GM19468 (cell line): ENCODE data around the gene FAM124A.

Experiments
- ATAC-seq: cut with Tn5 transposase; IDR thresholded peaks from one replicate; pipeline ENCODE4 v1.9.1; 2021; ENCODE audit warnings: mild to moderate bottlenecking, moderate library complexity, moderate number of reproducible peaks; ENCODE audit not compliant: unreplicated experiment; ENCODE audit errors: extremely low read depth

Gene FAM124A, protein sequence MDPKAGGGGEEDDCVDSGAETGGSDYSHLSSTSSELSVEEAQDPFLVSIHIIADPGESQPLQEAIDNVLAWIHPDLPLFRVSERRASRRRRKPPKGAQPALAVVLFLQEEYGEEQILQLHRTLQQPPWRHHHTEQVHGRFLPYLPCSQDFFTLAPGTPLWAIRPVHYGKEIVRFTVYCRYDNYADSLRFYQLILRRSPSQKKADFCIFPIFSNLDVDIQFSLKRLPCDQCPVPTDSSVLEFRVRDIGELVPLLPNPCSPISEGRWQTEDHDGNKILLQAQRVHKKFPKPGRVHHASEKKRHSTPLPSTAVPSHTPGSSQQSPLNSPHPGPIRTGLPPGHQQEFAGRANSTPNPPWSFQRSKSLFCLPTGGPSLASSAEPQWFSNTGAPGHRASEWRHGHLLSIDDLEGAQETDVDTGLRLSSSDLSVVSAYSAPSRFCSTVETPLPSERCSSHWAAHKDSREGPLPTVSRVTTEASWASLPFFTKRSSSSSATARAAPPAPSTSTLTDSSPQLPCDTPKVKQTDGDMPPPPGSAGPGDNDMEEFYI

DNA sequence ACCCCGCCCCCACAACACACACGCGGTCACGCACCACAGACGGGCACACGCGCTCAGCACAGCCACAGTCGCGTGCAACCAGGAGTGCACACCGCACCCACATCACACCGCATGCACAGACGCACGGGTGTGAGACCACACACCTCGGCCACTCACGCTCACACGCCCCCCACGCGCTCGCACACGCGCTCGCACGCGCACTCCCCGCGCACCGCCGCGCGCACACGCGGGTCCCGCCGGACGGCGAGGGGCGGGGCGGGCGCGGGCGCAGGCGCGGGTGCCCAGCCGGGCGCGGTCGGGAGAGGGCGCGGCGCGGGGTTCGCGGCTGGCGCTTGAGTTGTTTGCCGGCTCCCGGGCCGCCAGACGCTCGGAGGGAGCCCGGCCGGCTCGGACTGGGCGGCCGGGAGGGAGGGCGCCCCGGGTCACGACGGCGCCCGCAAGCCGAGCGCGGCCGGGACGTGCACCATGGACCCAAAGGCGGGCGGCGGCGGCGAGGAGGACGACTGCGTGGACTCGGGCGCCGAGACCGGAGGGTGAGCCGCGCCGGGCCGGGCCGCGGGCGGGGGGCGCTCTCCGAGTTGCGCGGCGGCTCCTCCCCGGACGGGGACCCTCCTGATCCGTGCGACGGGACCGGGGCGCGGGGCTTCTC is at the start of gene FAM124A:
FAM124A (plus strand) TSS at position 362 of the 649 bp plus-strand sequence; CDS start at position 466, 104 bp downstream.
- ATAC-seq, result no peak

DNA sequence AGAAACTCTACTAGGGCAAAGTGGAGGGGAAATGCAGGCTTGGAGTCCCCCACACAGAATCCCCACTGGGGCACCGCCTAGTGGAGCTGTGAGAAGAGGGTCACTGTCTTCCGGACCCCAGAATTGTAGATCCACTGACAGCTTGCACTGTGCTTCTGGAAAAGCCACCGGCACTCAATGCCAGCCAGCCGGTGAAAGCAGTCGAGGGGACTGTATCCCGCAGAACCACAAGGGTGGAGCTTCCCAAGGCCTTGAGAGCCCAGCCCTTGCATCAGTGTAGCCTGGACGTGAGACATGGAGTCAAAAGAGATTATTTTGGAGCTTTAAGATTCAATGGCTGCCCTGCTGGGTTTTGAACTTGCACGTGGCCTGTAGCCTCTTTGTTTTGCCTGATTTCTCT is 47.2 kb upstream of the FAM124A start:
- ATAC-seq, result no peak

DNA sequence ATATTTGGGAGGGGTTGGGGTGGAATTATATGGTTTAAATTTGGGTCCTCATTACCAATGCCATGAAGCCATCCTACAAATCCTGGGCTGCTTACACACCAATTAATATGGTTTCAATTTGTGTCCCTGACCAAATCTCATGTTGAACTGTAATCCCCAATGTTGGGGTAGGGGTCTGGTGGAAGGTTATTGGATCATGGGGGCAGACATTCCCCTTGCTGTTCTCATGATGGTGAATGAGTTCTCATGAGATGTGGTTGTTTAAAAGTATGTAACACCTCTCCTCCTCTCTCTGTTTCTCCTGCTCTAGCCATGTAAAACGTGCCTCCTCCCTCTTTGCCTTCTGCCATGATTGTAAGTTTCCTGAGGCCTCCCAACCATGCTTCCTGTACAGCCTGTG is 46.6 kb upstream of the FAM124A start:
- no peak for ATAC-seq

DNA sequence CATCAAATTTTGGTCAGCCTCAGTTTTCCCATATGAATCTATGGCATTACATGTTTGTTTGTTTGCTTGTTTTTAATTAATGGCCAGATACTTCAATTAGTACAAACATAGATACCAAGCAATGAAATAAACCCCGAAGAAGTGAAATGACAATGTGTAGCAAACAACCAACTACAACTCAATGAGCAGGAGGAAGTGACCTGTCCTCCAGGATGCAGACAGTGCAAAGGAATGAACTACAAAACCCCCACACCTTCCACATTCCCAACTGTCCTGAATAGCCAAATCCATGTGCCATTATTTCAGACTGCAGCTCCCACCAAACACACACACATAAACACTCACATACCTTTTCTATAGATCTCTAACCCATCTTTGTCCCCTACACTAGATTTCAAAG is 45.0 kb upstream of the FAM124A start:
- no peak for ATAC-seq

DNA sequence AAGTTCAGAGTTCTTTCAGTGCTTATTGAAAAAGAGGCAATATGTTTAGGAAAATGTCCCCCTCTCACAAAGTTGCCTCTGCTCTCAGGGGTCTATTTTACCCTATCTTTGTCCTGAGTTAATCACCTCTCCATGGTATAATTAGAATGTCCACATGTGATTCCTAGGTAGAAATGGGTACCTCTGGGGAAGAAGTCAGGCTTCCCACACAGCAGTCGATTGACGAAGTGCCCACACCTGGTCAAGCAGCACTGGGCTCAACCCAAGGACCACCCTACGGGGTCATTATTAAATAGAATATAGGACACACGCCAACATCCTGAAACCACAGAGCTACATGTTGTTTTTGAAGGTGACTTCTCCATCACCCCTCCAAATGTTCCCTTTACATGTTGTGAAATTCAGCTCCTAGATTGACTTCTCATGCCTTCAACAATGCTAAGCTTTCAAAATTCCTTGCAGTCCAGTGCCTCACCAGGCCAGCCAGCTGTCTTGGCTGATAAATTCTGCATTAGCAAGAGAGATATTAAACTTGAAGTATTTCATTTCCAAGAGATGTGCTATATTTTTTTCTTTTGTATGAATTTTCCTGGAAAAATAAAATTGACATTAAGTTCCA is 43.6 kb upstream of the FAM124A start:
- no peak for ATAC-seq

DNA sequence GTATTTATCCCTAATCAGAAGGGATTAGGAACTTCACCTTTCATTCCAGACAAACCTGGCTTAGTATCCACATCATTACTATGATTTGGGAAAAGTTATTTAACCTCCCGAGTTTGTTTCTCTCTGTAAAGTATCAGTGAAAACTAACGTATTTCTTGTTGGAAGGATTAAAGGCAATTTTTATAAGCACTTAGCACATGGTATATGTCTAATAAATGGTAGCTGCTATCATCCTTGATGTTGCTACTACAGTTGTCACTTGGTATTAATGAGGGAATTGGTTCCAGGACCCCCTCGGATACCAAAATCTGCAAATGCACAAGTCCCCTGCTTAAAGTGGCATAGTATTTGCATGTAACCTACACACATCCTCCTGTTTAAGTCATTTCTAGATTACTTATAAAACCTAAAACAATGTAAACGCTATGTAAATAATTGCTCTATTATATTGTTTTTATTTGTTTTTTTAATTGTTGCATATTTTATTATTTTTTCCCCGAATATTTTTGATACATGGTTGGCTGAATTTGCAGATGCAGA is 42.7 kb upstream of the FAM124A start:
- no peak for ATAC-seq

DNA sequence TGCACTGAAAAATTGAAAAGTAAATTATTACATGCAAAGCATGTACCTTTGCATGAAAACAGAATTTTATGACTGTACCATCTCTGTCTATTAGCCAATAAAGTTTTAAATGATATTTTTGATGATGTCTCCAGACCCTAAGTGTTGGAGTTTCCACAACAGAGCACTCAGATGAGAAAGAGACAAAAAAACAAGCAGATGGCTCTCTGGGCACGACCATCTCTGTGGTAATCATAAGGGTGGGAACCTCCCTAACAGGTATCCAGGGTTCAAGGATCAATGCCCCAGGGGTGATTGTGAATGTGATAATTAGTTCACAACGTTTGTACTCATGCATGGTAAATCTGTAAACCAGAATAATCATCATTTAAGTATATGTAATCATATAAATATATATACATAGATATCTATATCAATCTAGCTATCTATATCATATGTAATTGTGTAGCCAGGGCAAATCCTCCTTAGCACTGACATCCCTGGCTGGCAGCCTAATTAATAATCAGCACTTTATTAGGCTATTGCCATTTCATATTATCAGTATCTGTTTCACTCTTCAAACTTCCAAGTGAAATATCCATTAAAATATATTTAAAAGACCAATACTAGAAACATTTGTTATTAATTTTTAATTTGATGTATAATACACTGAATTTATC is 41.2 kb upstream of the FAM124A start:
- no peak for ATAC-seq

DNA sequence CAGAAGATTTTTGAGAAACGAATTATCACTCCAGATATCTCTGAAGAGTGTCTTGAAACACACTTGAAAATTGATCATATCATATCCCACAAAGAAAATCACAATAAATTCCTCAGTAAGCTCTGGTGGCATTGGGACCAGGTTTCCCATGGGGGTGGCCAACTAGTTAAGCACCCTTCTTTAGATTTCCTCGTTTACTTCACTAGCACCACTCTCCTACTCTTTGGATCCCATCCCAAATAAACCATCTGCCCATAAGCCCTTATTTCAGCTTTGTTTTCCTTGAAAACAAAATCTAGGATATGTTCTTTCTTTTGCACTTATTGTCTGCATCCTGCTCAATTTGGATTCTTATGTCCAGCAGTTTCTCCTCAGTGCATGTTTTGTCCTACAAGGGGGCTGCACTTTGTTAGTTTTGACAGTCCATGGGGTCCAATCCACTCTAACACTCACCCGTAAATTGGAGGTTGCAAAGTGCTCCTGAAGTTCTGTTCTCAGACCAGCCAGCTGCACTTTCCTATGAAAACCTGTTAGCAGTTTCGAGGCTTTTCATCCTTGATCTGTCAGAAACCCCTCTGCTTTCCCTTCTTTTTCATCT is 40.3 kb upstream of the FAM124A start:
- ATAC-seq, result no peak

DNA sequence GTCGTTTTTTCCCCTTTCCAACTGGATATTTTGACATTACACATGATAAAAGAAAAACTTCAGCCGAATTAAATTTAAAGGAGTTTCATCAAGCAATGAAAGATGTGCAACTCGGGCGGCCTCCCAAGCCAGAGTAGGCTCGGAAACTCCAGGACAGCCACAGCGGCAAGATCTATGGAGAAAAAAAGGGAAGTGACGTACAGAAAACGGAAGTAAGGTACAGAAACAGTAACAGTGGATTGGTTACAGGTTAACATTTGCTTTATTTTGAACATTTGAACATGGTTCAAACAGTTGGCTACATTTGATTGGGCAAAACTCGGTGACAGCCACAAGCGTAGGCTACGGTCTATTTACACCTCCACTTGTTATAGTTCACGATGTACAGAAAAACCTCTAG is 30.5 kb upstream of the FAM124A start:
- ATAC-seq, result no peak

DNA sequence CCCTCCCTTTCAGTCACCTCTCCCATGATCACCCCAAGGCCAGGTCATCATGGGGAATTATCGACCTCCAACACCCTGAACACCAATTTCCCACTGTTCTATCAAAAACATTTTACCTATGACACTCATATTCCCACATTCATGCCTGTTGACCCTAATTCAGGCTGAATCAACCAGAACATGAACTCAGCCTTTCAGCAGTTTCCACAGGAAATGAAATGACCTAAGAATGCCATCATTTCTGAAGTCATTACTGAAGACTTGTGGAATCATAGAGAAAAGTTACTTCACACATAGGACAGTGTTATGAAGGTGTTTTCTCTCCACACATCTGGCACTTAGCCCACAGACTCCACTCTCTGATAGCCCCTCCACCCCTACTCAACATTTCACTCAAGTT is 29.9 kb upstream of the FAM124A start:
- no peak for ATAC-seq

DNA sequence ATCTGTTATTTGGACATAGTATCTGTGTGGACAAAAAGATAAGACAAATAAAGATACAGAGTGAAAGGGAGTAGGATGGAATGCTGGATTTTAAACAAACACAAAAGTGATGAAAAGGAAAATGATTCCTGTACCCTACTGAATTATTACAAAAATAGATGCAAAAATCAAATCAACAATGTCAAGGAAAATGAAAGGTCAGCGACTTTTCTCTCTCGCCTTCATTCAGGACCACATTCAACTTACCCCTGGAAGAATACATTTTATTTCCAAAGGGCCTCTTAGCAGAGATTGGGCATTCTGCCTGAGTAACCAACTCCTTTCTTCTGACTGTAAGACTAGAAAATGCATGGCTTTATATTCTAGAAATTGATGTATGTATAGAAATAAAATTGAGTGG is 28.8 kb upstream of the FAM124A start:
- no peak for ATAC-seq

DNA sequence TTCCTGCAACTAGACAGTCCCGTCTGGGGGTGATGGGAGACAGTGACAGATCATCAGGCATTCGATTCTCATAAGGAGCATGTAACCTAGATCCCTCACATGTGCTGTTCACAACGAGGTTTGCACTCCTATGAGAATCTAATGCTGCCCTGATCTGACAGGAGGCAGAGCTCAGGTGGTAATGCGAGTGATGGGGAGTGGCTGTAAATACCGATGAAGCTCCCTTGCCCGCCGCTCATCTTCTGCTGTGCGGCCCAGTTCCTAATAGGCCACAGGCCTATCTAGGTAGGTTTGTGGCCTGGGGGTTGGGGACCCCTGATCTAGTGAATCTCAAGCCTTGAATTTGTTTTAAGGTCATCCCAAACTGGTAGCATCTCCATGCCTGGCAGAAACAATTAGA is 27.3 kb upstream of the FAM124A start:
- no peak for ATAC-seq

DNA sequence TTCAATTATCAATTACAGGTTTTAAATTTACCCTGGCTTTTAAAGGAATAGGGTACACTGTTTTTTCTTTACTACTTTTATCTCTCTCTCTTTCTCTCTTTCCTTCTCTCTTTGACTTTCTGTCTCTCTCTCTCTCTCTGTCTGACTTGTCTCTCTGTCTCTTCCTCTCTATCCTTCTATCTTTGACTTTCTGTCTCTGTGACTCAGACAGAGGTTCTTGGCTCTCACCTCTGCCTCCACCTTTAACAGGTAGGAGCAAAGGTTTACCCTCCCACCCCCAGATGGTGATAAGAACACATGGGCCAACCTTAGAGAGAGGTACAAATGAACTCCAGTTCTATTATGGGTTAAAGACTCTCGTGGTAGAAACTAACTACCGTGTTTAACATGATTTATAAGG is 20.3 kb upstream of the FAM124A start:
- ATAC-seq, result no peak

DNA sequence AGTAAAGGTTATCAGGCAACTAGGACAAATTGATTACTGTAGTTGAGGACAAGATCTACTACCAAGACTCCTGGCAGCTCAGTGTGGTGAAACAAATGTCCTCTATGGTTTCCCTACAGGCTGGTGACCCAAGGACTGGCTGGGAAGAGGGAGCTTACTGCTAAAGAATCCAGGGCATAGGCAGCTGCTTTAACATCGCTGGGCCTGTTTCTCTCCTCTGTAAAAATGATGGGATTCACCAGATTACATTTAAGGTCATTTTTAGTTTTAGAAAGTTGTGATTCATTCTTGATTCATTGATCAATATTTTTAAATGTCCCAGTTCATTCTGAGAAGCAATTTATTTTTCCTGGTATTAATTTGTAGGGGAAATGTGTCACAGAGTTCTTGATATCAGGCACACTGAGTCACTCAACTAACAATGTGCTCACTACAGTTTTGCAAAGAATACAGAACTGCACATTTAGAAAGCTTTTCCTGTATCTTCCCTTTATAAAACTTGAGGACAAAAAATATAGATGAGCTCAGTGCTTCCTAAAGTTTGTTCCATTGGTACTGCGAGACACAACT is 19.6 kb upstream of the FAM124A start:
- ATAC-seq, result no peak

DNA sequence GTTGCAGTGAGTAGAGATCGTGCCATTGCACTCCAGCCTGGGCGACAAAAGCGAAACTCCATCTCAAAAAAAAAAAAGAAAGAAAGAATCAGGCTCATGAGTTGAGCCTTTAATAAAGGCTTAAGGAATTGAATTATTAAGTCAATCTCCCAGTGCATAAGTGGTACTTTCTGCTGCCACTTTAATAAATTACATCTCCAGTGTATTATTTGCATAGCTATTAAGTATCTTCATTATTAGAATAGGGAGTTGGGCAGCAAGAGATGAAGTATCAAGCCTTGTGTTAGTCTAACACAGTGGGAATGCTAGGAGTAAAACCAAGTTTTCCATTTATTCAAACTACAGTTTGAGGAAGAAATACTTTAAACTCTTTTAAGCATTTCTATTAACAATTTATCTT is 15.6 kb upstream of the FAM124A start:
- ATAC-seq, result no peak

DNA sequence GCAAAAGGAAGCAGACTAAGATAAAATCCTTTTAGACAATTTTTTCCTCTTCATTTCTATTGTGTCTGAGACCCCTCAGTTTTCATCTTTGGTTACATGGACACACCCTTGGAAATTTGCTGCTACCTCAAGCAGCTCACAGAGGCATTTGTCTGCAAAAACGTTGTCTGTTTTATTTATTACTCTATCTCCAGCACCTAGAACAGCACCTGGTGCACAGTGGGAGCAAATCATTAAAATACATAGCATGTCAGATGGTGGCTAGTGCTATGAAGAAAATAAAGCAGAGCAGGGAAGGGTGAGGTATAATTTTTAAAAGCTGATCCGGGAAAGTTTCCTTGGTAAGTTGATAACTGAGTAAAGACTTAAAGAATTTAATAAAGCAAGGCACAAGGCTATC is 14.3 kb upstream of the FAM124A start:
- no peak for ATAC-seq

DNA sequence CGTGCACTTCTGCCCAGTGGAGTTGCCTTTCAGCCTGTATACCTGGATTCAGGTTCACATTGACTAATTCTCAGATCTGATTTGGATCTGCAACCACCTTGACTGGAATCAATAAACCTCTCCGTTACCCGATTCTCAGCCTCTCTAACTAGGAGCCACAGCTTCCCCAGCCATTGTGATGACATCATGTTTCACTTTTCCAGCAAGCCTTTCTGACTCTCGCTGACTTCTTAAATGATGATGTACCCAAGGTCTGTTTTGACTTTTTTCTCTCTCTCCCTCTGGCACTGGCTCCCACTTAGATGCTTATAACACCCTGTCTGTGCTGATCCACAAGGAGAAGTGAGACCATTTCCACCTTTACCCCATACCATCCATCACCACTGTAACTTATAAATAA is 13.5 kb upstream of the FAM124A start:
- ATAC-seq, result no peak

DNA sequence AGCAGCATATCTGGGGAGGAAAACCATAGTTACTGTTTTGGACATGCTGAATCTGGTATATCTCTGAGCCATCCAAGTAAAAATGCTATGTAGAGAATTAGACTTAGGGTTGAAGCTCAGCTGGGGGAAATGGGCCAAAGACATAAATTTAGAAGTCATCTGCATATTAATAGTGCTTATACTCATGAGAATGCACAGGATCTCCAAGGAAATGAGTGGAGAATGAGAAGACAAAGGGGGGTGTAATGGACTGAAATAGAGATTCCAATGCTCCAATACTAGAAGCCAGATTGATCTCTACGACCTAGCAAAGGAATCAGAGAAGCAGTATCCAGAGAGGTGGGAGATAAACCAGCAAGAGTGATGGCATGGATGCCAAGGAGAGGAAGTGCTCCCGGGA is 10.3 kb upstream of the FAM124A start:
- ATAC-seq, result no peak

DNA sequence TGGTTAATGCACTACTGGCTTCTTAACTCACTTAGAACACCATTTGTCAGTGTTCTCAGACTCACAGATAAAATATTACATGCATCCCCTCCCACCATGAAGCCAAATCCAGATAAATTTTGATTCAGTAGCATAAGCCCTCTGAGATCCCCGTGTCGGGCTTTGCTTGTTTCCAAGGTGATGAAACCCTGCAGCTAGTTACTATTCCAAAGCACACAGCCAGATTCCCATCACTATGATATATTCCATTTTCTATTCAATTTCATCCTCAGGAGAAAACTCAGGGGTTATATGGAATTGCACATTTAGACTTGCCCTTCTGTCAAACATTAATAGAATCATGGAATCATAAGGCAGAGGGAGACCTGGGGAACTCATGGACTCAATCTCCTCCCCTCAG is 9.4 kb upstream of the FAM124A start:
- no peak for ATAC-seq
